Aorta (tissue), 5 donors: ENCODE results near the gene APOC1. TPM values are rescaled to one million over a fixed set of nuclear protein-coding genes. Genes with fewer than 3 reads are reported as not detected.
"Not testable (repeated sequence)": the region's sequence is repeated elsewhere in the genome, so short reads cannot be mapped to it uniquely, and the experiment has no call there.

Experiments
- ATAC-seq: fragments of 200-7000 bp; cut with Tn5 transposase; one replicate; pipeline ENCODE4 v1.9.1; 2022; ENCODE audit warnings: moderate library complexity; ENCODE audit not compliant: low FRiP score
- DNase-seq, 2 donors: peaks; one replicate each; pipeline ENCODE4 v3.0.0-alpha.2; 2020
- H3K27ac ChIP-seq, 2 donors: one replicate each; pipeline ENCODE4 v1.5.1; 2013; ENCODE audit warnings: low read length in 2 of 2, mild to moderate bottlenecking in 2 of 2, moderate library complexity in 2 of 2, control low read depth in 1 of 2, inconsistent platforms in 1 of 2, low read depth in 1 of 2
- H3K27me3 ChIP-seq, 2 donors: one replicate each; pipeline ENCODE4 v1.6.1; 2013; ENCODE audit warnings: control low read depth in 1 of 2, low read length in 1 of 2, mild to moderate bottlenecking in 1 of 2, moderate library complexity in 1 of 2; ENCODE audit not compliant: insufficient read depth in 2 of 2, control insufficient read depth in 1 of 2
- H3K36me3 ChIP-seq, 2 donors: one replicate each; pipeline ENCODE4 v1.6.1; 2013; ENCODE audit warnings: control low read depth in 1 of 2, low read length in 1 of 2, mild to moderate bottlenecking in 1 of 2; ENCODE audit not compliant: insufficient read depth in 2 of 2, control insufficient read depth in 1 of 2
- H3K4me1 ChIP-seq, 2 donors: one replicate each; pipeline ENCODE4 v1.6.1; 2013; ENCODE audit warnings: low read length in 2 of 2, control low read depth in 1 of 2, mild to moderate bottlenecking in 1 of 2, moderate library complexity in 1 of 2; ENCODE audit not compliant: insufficient read depth in 2 of 2, control insufficient read depth in 1 of 2
- H3K4me3 ChIP-seq, 2 donors: one replicate each; pipeline ENCODE4 v1.5.1; 2013; ENCODE audit warnings: low read length in 2 of 2, control low read depth in 1 of 2, mild to moderate bottlenecking in 1 of 2
- H3K9me3 ChIP-seq: one replicate; pipeline ENCODE4 v1.6.1; 2013; ENCODE audit warnings: mild to moderate bottlenecking, low read length; ENCODE audit not compliant: control insufficient read depth
- WGBS, 2 donors: extraction: QIAGEN DNeasy Blood & Tissue Kit; methylation state at CpG; one replicate each; pipeline ENCODE4 v1.1.7; 2013; 5-methylcytosine and 5-hydroxymethylcytosine counted together
- intact Hi-C, 2 donors: fragments of 100-400 bp; cut with DNase I; formaldehyde crosslinking; loops; one replicate each; pipeline versions ENCODE4 v1.14.2 to v1.15.0; 2022
- polyA plus RNA-seq, 2 donors: library from polyadenylated mRNA; stranded (reverse); fragments of 200-250 nt; gene quantifications; one replicate each; pipeline ENCODE4 v1.2.3, GENCODE V29; 2013
- total RNA-seq, 2 donors: library from RNA; stranded (reverse); fragmentation: NEBNext Ultra II Directional; extraction: Animal tissue kit (Norgen Biotek cat#: 25700); gene quantifications; one replicate each; pipeline ENCODE4 v1.2.1, GENCODE V29; 2021
- donor health status: healthy with polysubstance abuse.
- donor health status: Bipolar disorder and iron deficiency.
- donor health status: DM: no; HTN: no; CAD: no.
- donor health status: DM: no; HTN: no; CAD: no.
- donor health status: DM: yes; HTN: yes; CAD: no.

The APOC1 gene
- total and polyA plus RNA-seq, 4 donors, result 7.4 to 127 (median 18.5) TPM

DNA sequence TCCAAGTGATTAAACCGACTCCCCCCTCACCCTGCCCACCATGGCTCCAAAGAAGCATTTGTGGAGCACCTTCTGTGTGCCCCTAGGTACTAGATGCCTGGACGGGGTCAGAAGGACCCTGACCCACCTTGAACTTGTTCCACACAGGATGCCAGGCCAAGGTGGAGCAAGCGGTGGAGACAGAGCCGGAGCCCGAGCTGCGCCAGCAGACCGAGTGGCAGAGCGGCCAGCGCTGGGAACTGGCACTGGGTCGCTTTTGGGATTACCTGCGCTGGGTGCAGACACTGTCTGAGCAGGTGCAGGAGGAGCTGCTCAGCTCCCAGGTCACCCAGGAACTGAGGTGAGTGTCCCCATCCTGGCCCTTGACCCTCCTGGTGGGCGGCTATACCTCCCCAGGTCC lies 6.8 kb upstream of the APOC1 start:
- Histone ChIP-seq H3K27me3 (no peaks in the 10 kb centered on the region), H3K9me3 (no peaks in the 10 kb centered on the region), H3K27ac (no peak overlapping the region), H3K4me3 (no peak overlapping the region), H3K4me1 (no peaks in the 10 kb centered on the region), H3K36me3 (no peaks in the 10 kb centered on the region)
- WGBS, 2 donors, result 96% methylated on average over 12 of the region's 12 CpGs
- intact Hi-C loops, result loop anchor here in 1 of 2 donors (10.0 kb wide), 1 partner anchor 427 kb away; no protein-coding TSS in a partner anchor
- DNase-seq (no peak), ATAC-seq (no peak)

DNA sequence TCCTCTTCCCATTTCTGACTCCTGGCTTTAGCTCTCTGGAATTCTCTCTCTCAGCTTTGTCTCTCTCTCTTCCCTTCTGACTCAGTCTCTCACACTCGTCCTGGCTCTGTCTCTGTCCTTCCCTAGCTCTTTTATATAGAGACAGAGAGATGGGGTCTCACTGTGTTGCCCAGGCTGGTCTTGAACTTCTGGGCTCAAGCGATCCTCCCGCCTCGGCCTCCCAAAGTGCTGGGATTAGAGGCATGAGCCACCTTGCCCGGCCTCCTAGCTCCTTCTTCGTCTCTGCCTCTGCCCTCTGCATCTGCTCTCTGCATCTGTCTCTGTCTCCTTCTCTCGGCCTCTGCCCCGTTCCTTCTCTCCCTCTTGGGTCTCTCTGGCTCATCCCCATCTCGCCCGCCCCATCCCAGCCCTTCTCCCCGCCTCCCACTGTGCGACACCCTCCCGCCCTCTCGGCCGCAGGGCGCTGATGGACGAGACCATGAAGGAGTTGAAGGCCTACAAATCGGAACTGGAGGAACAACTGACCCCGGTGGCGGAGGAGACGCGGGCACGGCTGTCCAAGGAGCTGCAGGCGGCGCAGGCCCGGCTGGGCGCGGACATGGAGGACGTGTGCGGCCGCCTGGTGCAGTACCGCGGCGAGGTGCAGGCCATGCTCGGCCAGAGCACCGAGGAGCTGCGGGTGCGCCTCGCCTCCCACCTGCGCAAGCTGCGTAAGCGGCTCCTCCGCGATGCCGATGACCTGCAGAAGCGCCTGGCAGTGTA lies 6.2 kb upstream of the APOC1 start:
- no peaks in the 10 kb centered on the region for H3K4me1 ChIP-seq
- DNase-seq, result no peak
- no peaks in the 10 kb centered on the region for H3K9me3 ChIP-seq
- intact Hi-C loops, result loop anchor here in 1 of 2 donors (10.0 kb wide), 1 partner anchor 427 kb away; no protein-coding TSS in a partner anchor
- ATAC-seq, result no peak
- no peak overlapping the region for H3K4me3 ChIP-seq
- H3K27me3 ChIP-seq, result no peaks in the 10 kb centered on the region
- 96 to 97% methylated on average over 46 of the region's 46 CpGs for WGBS, 2 donors
- no peaks in the 10 kb centered on the region for H3K36me3 ChIP-seq
- no peak overlapping the region for H3K27ac ChIP-seq

DNA sequence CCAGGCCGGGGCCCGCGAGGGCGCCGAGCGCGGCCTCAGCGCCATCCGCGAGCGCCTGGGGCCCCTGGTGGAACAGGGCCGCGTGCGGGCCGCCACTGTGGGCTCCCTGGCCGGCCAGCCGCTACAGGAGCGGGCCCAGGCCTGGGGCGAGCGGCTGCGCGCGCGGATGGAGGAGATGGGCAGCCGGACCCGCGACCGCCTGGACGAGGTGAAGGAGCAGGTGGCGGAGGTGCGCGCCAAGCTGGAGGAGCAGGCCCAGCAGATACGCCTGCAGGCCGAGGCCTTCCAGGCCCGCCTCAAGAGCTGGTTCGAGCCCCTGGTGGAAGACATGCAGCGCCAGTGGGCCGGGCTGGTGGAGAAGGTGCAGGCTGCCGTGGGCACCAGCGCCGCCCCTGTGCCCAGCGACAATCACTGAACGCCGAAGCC lies 5.6 kb upstream of the APOC1 start:
- Histone ChIP-seq H3K27me3 (no peaks in the 10 kb centered on the region), H3K27ac (no peak overlapping the region), H3K9me3 (no peaks in the 10 kb centered on the region), H3K4me1 (no peaks in the 10 kb centered on the region), H3K36me3 (no peaks in the 10 kb centered on the region), H3K4me3 (no peak overlapping the region)
- DNase-seq (no peak), ATAC-seq (no peak)
- intact Hi-C loops, result loop anchor here in 1 of 2 donors (10.0 kb wide), 1 partner anchor 426 kb away; no protein-coding TSS in a partner anchor
- WGBS, 2 donors, result 96% methylated on average over 44 of the region's 44 CpGs

GRCh38 chr19:44909775-44910174 lies 4.6 kb upstream of the APOC1 start:
- H3K4me3 ChIP-seq, result no peak overlapping the region
- no peaks in the 10 kb centered on the region for H3K27me3 ChIP-seq
- no peaks in the 10 kb centered on the region for H3K4me1 ChIP-seq
- intact Hi-C loops, result loop anchor here in 1 of 2 donors (10.0 kb wide), 1 partner anchor 425 kb away; no protein-coding TSS in a partner anchor
- no peak for DNase-seq
- H3K36me3 ChIP-seq, result no peaks in the 10 kb centered on the region
- no peak for ATAC-seq
- H3K27ac ChIP-seq, result no peak overlapping the region
- no peaks in the 10 kb centered on the region for H3K9me3 ChIP-seq
- WGBS, 2 donors, result 89 to 90% methylated on average over 5 of the region's 5 CpGs

DNA sequence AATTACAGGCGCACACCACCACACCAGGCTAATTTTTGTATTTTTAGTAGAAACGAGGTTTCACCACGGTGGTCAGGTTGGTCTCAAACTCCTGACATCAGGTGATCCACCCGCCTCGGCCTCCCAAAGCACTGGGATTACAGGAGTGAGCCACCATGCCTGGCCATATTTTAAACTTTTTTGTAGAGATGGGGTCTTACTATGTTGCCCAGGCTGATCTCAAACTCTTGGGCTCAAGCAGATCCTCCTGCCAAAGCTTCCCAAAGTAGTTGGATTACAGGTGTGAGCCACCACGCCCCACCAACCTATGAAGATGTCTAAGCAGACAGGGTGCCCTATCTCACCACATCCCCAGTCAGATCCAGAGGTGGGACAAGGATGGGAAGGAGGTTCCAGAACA lies 2.5 kb upstream of the APOC1 start:
- H3K27me3 ChIP-seq, H3K27ac ChIP-seq, intact Hi-C loops, H3K36me3 ChIP-seq, DNase-seq, H3K9me3 ChIP-seq, ATAC-seq, H3K4me3 ChIP-seq, H3K4me1 ChIP-seq: not testable (repeated sequence)
- WGBS, 2 donors, result 90 to 94% methylated on average over 6 of the region's 6 CpGs

DNA sequence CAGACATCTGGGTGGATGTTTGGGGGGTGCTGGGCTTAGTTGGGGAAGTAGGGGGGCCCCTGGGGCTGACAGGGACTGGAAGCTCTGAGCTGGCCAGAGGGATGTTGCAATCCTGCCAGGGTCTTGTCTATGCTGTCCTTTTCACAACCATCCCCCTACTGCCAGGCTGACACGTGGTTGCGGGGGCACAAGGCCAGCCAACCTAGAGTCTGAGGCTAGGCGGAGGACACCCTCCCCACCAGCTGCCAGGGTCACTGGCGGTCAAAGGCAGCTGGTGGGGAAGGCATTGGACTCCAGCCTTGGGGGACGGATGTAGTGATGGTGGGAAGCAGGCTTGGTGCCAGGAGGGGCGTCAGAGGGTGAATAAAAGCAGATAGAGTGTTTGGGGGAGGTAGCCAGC lies 1.6 kb upstream of the APOC1 start:
- no peaks in the 10 kb centered on the region for H3K36me3 ChIP-seq
- H3K4me3 ChIP-seq, result no peak overlapping the region
- no peaks in the 10 kb centered on the region for H3K27me3 ChIP-seq
- WGBS, 2 donors, result 40 to 46% methylated on average over 6 of the region's 6 CpGs
- H3K27ac ChIP-seq, result no peak overlapping the region
- ATAC-seq, result no peak
- no peaks in the 10 kb centered on the region for H3K4me1 ChIP-seq
- peak in 1 of 2 donors; percentile 81 for DNase-seq
- no peaks in the 10 kb centered on the region for H3K9me3 ChIP-seq
- intact Hi-C loops, result no loop called here

DNA sequence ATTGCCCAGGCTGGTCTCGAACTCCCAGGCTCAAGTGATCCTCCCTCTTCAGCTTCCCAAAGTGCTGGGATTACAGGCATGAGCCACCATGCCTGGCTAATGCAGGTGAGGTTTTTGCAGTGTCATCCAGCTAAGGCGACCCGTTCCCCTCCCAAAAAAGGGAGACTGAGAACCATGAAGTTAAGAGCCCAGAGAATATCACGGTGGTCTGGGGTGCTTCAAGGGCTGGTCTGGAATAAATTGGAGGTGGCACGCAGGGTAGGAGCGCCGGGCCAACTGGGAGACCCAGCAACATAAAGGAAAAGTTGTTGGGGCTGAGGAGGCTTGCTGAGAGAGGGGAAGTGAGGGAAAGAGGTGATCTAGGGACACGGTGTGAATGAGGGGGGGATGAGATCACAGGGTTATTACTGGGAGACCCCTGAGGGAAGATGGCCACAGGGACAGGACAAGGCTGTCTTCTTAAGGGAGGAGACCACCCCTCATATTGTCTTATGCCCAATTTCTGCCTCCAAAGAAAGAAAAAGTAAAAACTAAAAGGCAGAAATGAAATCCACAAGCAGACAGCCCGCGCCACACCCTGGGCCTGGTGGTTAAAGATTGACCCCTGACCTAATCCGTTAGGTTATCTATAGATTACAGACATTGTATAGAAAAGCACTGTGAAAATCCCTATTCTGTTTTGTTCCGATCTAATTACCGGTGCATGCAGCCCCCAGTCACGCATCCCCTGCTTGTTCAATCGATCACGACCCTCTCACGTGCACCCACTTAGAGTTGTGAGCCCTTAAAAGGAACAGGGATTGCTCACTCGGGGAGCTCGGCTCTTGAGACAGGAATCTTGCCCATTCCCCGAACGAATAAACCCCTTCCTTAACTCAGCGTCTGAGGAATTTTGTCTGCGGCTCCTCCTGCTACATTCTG lies 636 bp upstream of the APOC1 start:
- H3K4me1 ChIP-seq, DNase-seq, H3K9me3 ChIP-seq, intact Hi-C loops, H3K36me3 ChIP-seq, H3K4me3 ChIP-seq, ATAC-seq, H3K27ac ChIP-seq, H3K27me3 ChIP-seq: not testable (repeated sequence)
- 68 to 69% methylated on average over 22 to 23 of the region's 23 CpGs for WGBS, 2 donors

DNA sequence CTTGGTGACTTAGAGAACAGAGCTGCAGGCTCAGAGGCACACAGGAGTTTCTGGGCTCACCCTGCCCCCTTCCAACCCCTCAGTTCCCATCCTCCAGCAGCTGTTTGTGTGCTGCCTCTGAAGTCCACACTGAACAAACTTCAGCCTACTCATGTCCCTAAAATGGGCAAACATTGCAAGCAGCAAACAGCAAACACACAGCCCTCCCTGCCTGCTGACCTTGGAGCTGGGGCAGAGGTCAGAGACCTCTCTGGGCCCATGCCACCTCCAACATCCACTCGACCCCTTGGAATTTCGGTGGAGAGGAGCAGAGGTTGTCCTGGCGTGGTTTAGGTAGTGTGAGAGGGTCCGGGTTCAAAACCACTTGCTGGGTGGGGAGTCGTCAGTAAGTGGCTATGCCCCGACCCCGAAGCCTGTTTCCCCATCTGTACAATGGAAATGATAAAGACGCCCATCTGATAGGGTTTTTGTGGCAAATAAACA lies 9.9 kb downstream of the APOC1 start:
- no peak for ATAC-seq
- DNase-seq, result no peak
- no peak overlapping the region for H3K27ac ChIP-seq
- H3K27me3 ChIP-seq, result no peaks in the 10 kb centered on the region
- intact Hi-C loops, result no loop called here
- H3K9me3 ChIP-seq, result no peaks in the 10 kb centered on the region
- 85 to 87% methylated on average over 8 of the region's 8 CpGs for WGBS, 2 donors
- H3K4me3 ChIP-seq, result no peak overlapping the region
- no peaks in the 10 kb centered on the region for H3K4me1 ChIP-seq
- H3K36me3 ChIP-seq, result no peaks in the 10 kb centered on the region
